ENCODE measurements around the gene STARD7. TPM values are rescaled to one million over a fixed set of nuclear protein-coding genes. Genes with fewer than 3 reads are reported as not detected.
A peak's percentile ranks its signal among the peaks of the same experiment; 100 is the strongest.

The STARD7 gene
- total RNA-seq, 3 donors from 2014 or later, result 118 to 123 (median 122) TPM

- TF ChIP-seq CTCF (IDR thresholded peaks at IDR 0.05), result no peak
- peak in 2 of 3 donors; percentile 49 to 59 for DNase-seq
- no peak overlapping the region for H3K4me3 ChIP-seq
- peak; percentile 86 for ATAC-seq
- peaks cover 13% of the 10 kb centered on the region for H3K4me1 ChIP-seq (ENCODE audit: low read depth)
- H3K36me3 ChIP-seq (ENCODE audit: low read depth), result peaks cover 19% of the 10 kb centered on the region
- no peaks in the 10 kb centered on the region for H3K9me3 ChIP-seq
- intact Hi-C loops (cut with DNase I, micrococcal nuclease), result no loop called here
Observed at GRCh38 chr2:96195410-96196066, 13.1 kb downstream of the STARD7 start.

GRCh38 chr2:96191937-96192670 is 16.5 kb downstream of the STARD7 start:
- Histone ChIP-seq H3K36me3 (ENCODE audit: low read depth) (peaks cover 19% of the 10 kb centered on the region), H3K4me3 (no peak overlapping the region), H3K9me3 (no peaks in the 10 kb centered on the region), H3K4me1 (ENCODE audit: low read depth) (peaks cover 13% of the 10 kb centered on the region)
- intact Hi-C loops (cut with DNase I, micrococcal nuclease), result no loop called here
- TF ChIP-seq CTCF (IDR thresholded peaks at IDR 0.05), result no peak
- DNase-seq, result no peak
- no peak for ATAC-seq

DNA sequence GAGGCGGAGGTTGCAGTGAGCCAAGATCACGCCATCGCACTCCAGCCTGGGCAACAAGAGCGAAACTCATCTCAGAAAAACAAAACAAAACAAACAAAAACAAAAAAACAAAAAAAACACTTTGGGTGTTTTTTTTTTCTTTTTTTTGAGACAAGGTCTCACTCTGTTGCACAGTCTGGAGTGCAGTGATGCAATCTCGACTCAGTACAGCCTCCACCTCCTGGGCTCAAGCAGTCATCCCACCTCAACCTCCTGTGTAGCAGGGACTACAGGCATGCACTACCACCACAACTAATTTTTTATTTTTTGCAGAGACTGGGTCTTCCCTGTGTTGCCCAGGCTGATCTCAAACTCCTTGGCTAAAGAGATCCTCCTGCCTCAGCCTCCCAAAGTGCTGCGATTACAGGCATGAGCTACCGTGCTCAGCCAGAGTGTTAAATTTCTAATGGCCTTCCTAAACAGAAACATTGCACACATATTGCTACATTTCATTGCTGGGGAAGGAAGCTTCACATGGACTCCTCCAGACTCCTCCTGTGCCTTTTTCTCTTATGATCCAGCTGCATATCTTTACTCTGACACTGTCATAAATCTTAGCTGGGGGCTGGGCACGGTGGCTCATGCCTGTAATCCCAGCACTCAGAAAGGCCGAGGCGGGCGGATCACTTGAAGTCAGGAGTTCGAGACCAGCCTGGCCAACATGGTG is 19.7 kb downstream of the STARD7 start:
- peaks cover 34% of the 10 kb centered on the region for H3K36me3 ChIP-seq (ENCODE audit: low read depth)
- intact Hi-C loops (cut with DNase I, micrococcal nuclease), result no loop called here
- TF ChIP-seq CTCF (IDR thresholded peaks at IDR 0.05), result no peak
- ATAC-seq (no peak), DNase-seq (no peak)
- H3K4me3 ChIP-seq, result no peak overlapping the region
- no peaks in the 10 kb centered on the region for H3K4me1 ChIP-seq (ENCODE audit: low read depth)
- H3K9me3 ChIP-seq, result no peaks in the 10 kb centered on the region

GRCh38 chr2:96186562-96186961 is 22.1 kb downstream of the STARD7 start:
- TF ChIP-seq CTCF (IDR thresholded peaks at IDR 0.05), result no peak
- no peak for ATAC-seq
- H3K36me3 ChIP-seq (ENCODE audit: low read depth), result peaks cover 15% of the 10 kb centered on the region
- no peak for DNase-seq
- H3K4me3 ChIP-seq, result no peak overlapping the region
- H3K9me3 ChIP-seq, result no peaks in the 10 kb centered on the region
- H3K4me1 ChIP-seq (ENCODE audit: low read depth), result no peaks in the 10 kb centered on the region
- intact Hi-C loops (cut with DNase I, micrococcal nuclease), result no loop called here

DNA sequence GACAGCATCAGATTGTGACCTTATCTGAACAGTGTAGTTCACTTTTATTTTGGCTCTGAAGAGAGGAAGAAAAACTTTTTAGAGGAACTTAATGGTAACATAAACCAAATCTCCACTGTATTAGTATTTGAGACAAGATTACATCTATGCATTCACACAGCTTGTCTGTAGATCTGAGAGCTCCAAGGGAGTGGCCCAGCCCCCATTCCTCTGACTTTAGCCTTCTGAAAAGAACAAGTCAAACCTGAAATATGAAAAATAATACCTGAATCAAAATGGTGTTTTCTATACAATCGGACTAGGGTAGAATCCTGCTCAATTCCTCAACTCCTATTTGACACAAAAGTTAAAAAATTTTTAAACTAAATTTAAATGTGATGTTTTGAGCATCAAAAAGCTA is 23.1 kb downstream of the STARD7 start:
- H3K36me3 ChIP-seq (ENCODE audit: low read depth), result peaks cover 15% of the 10 kb centered on the region
- no peak for DNase-seq
- no peak for ATAC-seq
- no peaks in the 10 kb centered on the region for H3K4me1 ChIP-seq (ENCODE audit: low read depth)
- no peak for TF ChIP-seq CTCF (IDR thresholded peaks at IDR 0.05)
- no peaks in the 10 kb centered on the region for H3K9me3 ChIP-seq
- no peak overlapping the region for H3K4me3 ChIP-seq
- intact Hi-C loops (cut with DNase I, micrococcal nuclease), result no loop called here
